ENCODE measurements around the gene NUP93.

NUP93 gene

DNA sequence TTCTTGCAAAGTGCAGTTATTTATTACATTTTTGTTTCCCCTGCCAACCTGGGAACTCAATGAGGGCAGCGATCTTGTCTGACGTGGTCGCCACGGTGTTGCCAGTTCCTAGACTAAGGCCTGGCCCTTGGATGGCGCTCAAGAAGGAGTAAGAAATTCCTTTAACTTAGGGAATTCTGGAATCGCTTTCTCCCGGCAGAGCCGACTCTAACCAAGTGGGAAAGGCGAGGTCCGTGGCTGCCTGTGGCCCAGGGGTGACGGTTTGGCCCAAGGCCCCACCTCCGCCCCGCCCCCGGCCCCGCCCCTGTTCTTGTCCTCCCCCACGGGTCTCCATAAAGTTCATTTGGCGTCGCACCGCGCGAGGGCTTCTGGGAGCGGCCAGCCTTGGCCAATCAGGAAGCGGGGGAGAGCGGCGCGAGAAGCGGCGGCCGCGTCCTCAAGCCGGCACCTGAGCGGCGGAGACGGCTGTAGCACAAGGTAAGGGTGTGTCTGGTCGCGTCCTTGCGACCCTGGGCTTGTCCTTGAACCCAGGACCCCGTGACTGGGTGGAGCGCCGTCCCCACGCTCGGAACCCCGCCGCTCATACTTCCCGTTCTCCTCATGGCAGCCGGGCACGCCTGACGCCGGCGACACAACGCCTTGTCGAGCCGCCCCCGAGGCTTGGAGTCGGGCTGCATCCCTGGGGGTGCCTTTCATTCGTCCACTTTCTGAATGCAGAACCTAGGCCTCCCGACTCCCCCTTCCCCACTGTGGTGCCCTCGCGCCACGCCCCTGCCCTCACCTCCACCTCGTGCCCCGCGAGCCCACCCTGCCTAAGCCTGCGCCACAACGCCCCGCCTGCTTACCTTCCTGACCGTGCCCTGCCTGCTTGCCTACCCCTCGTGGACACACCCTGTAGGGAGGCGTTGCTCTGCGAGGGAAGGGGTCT, at the start of gene NUP93:
TSS of gene NUP93 (plus strand) at position 395 of the 928 bp plus-strand sequence. CDS start 18,119 bp downstream, outside the sequence.
- in situ Hi-C loops (cut with HindIII; ENCODE audit: low pct_unique_long_range_greater_than_20kb, low sequenced_read_pairs) = no loop called here
- TF ChIP-seq JUND (IDR thresholded peaks at IDR 0.05; ENCODE audit: low read depth) = no peak
- DNase-seq (ENCODE audit: low read depth in 1 of 2, low spot score in 1 of 2) = peak; percentile 78 to 94

DNA sequence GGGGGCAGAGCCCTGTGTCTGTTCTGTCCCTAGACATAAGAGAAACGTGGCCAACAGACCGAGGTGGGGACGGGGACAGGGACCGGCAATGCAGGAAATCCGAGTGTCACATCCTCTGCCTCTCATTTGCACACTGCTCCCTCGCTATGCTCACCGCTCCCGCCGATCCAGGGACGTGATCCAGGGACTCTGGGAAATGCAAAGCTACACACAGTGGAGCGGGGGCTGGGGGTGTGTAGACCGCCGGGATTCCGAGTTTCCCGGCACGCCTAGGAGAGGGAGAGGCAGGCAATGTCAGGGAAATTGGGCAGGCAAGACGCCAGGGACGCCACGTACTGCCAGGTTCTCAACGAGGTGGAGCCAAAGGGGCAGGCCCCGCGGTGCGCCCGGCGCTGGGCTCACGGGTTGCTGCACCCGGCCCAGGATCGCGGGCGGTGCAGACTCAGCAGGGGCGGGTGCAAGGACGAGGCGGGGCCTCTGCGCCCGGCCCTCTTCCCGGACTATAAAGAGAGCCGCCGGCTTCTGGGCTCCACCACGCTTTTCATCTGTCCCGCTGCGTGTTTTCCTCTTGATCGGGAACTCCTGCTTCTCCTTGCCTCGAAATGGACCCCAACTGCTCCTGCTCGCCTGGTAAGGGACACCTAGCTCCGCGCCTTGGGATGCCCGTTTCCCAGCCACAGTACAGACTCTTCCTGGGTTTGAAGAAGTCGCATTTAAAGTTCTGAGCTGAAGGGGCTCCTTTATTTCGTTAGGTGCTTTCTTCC, 47.8 kb upstream of the NUP93 start, which contains the start of gene MT1X:
TSS of gene MT1X (plus strand) at position 532 of the 764 bp plus-strand sequence. CDS start at position 603, 71 bp downstream.
- in situ Hi-C loops (cut with HindIII; ENCODE audit: low pct_unique_long_range_greater_than_20kb, low sequenced_read_pairs) = no loop called here
- no peak for TF ChIP-seq JUND (IDR thresholded peaks at IDR 0.05; ENCODE audit: low read depth)

DNA sequence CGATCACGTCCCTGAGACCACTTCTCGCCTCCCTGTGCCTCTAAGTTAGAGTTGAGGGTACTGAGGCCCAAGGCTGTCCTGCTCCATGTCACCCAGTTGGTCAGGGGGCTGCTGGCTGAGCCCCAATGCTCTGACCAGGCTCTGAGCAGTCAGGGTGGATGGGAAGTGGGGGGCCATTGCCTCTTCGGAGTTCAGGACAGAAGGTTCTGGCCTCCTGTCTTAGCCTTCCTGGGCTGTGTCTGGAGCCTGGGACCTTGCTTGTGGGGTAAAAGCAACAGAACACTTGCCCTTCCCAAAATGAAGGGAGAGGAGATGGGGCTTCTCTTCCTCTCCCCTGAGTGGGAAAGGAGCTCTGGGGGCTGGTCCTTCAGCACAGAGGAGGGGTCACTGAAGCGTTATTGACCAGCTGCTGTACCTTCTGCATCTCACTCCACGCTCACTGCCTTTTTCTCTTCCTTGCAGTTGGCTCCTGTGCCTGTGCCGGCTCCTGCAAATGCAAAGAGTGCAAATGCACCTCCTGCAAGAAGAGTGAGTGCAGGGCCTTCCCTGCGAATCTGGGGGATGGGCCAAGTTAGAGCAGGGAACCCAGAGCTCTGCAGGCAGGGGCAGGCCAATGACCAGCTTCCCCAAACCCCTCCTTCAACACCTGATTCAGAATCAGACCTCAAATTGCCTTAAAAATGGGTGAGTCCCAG, 47.1 kb upstream of the NUP93 start:
- in situ Hi-C loops (cut with HindIII; ENCODE audit: low pct_unique_long_range_greater_than_20kb, low sequenced_read_pairs) = no loop called here
- TF ChIP-seq JUND (IDR thresholded peaks at IDR 0.05; ENCODE audit: low read depth) = no peak
- no peak for DNase-seq (ENCODE audit: low read depth in 1 of 2, low spot score in 1 of 2)

More for the DNA sequence above, 47.8 kb upstream of the NUP93 start, which contains the start of gene MT1X:
- DNase-seq (ENCODE audit: low read depth in 1 of 2, low spot score in 1 of 2) = peak; percentile 60 to 93

DNA sequence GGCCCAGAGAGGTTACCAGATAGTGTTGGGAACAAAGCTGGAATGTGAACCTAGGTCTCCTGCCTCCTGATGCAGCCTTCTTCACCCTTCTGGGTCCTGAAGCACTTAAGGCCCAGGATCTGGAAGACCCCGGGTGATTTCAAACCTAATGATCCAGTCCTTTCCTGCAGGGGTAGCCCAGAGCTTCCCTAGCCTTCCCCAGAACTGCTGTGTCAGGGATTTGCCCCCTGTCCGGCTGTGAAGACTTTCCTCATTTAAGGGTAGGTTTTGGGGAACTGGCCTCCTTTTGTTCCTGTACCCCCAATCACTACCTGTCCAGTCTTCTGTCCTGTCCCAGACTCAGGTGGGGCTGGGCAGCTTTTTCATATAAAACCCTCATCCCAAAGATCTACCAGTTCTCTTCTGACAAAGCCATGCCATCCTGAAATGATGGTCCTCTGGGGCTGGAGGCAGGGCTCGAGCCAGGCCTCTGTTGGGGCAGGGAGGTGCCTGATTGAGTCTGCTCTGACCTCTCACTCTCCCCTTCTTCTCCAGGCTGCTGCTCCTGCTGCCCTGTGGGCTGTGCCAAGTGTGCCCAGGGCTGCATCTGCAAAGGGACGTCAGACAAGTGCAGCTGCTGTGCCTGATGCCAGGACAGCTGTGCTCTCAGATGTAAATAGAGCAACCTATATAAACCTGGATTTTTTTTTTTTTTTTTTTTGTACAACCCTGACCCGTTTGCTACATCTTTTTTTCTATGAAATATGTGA, 46.3 kb upstream of the NUP93 start:
- no peak for TF ChIP-seq JUND (IDR thresholded peaks at IDR 0.05; ENCODE audit: low read depth)
- in situ Hi-C loops (cut with HindIII; ENCODE audit: low pct_unique_long_range_greater_than_20kb, low sequenced_read_pairs) = no loop called here
- no peak for DNase-seq (ENCODE audit: low read depth in 1 of 2, low spot score in 1 of 2)

DNA sequence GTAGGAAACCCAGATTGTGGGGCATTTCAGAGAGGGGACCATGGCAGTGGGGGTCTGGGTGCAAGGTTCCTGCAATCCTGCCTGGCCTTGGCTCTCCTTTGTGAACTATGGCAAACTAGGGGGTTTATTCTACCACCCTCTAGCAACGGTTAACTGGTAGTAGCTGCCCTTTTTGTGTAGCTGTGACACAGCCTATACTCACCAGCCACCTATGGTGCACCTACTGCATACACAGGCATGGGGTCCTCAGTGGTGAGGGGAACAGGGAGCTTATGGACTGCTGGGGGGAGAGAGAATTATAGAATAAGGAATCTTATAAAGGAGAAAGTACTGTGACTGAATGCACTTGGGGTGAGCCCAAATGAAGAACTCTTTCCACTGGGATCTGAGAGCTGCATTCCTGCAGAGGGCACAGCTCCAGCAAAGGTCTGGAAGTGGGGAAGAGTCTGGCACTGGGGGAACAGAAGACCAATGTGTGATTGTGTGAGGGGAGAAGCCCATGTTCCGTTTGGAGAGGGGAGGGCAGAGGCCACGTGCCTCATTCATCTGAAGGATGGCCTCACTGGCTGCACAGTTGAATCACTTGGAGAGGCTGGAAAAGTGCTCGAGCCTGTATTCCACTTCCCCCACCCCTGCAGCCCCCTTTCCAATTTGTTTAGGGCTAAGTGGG, 45.5 kb upstream of the NUP93 start:
- DNase-seq (ENCODE audit: low read depth in 1 of 2, low spot score in 1 of 2) = no peak
- in situ Hi-C loops (cut with HindIII; ENCODE audit: low pct_unique_long_range_greater_than_20kb, low sequenced_read_pairs) = no loop called here
- no peak for TF ChIP-seq JUND (IDR thresholded peaks at IDR 0.05; ENCODE audit: low read depth)

DNA sequence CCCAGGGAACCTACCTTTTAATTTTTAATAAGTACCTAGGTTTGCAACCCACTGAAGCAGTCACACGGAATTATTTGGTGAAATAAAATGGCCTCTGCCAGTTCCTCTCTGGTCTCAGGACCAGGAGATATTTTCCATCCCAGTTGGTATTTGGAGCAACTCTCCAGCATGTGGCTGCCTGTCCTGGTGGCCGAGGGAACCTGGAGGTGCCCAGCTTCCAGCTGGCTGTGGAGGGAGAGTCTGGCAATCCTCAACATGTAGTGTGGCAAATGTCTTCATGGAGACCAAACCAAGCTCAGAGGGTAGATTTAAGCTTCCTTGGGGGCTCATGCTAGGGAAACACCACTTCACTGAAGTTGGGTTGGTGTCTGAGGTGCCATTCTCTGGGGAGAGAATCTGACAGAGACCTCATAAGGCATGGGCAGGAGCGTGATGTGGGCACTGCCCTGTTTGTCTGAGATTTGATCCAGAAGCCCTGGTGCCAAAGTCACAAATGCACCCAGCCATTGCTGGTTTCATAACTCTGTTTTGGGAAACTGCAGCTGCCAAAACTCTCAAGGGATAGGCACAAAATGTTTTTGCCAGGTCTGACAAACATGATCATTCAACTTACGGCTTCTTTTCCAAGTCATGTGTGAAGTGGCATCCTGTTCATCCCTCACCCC, 44.9 kb upstream of the NUP93 start:
- DNase-seq (ENCODE audit: low read depth in 1 of 2, low spot score in 1 of 2) = no peak
- TF ChIP-seq JUND (IDR thresholded peaks at IDR 0.05; ENCODE audit: low read depth) = no peak
- in situ Hi-C loops (cut with HindIII; ENCODE audit: low pct_unique_long_range_greater_than_20kb, low sequenced_read_pairs) = no loop called here

DNA sequence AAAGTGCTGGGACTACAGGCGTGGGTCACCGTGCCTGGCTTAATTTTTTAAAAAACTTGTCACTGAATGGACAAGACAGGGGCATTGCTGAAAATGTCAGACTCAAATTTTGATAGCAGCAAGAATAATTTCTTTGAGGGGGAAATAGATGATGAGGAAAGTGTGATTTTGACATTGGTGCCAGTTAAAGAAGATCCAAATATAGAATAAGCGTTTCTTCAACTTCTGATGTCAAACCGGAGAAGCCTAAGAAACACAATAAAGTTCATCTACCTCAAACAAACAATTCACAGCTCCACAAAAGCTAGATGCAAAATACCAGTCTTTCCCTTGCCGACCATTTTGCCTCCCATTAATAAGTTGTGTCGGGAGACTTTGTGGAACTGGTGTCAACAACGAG, 43.2 kb upstream of the NUP93 start:
- TF ChIP-seq JUND (IDR thresholded peaks at IDR 0.05; ENCODE audit: low read depth) = no peak
- in situ Hi-C loops (cut with HindIII; ENCODE audit: low pct_unique_long_range_greater_than_20kb, low sequenced_read_pairs) = no loop called here
- no peak for DNase-seq (ENCODE audit: low read depth in 1 of 2, low spot score in 1 of 2)

DNA sequence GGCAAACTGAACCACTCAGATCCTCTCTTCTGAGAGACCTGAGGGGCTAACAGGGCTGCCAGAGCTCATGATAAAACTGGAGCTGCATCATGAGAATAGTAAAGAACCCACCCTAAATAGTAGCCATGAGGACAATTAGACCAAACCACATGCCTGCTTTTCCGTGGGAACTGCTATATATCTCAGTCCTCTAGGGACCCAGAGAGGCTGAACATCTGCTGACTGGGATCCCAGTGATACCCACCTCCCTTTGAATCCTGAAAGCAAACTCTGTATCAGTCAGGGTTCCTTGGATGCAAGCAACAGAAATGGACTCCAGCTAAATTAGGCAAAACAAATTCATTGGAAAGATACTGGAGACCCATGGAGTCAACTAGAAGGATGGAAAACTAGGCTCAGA, 41.2 kb upstream of the NUP93 start:
- in situ Hi-C loops (cut with HindIII; ENCODE audit: low pct_unique_long_range_greater_than_20kb, low sequenced_read_pairs) = no loop called here
- DNase-seq (ENCODE audit: low read depth in 1 of 2, low spot score in 1 of 2) = no peak
- TF ChIP-seq JUND (IDR thresholded peaks at IDR 0.05; ENCODE audit: low read depth) = no peak

DNA sequence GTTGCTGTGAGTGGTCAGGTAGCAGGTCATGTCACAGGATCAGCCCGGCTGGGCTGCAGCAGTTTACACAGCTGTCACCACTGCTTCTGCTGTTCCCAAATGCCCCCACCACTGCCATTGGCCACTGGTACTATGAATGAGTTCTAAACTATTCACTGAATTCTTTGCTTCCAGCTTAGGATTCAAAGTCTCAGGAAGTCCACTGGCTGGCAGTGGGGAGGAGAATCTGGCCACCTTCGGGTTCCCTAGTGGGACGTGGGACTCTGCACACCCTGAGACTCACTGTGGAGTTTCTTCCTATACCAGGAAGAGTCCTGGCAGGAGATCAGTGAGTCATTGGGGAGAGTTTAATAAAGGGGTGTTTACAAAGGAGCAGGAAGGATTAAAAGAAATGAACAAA, 40.8 kb upstream of the NUP93 start:
- no peak for DNase-seq (ENCODE audit: low read depth in 1 of 2, low spot score in 1 of 2)
- in situ Hi-C loops (cut with HindIII; ENCODE audit: low pct_unique_long_range_greater_than_20kb, low sequenced_read_pairs) = no loop called here
- TF ChIP-seq JUND (IDR thresholded peaks at IDR 0.05; ENCODE audit: low read depth) = no peak

DNA sequence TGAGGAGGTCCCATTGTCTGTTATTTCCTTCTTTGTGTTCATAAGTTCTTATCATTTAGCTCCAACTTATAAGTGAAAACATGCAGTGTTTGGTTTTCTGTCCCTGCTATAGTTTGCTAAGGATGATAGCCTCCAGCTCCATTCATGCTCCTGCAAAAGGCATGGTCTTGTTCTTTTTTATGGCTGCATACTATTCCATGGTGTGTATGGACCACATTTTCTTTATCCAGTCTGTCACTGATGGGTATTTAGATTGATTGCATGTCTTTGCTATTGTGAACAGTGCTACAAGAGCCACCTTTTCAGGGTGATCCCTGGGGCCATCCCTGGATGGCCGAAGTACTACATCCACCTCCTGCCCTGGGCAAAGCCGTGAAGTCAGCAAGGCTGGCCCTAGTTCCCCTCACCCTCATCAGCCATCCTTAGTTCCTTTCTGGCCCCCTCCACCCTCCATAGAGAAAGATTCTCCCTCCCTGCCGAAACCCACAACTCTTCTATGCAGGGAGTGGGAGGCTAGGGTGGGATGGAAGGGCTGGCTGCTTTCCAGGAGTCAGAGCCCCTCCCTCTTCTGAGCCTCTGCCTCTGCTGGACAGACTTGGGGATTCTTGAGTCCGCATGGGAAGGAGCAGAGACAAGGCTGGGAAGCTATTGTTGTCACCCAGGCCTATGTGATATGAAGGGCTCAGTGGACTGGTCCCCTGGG, 39.4 kb upstream of the NUP93 start:
- DNase-seq (ENCODE audit: low read depth in 1 of 2, low spot score in 1 of 2) = no peak
- no peak for TF ChIP-seq JUND (IDR thresholded peaks at IDR 0.05; ENCODE audit: low read depth)
- in situ Hi-C loops (cut with HindIII; ENCODE audit: low pct_unique_long_range_greater_than_20kb, low sequenced_read_pairs) = no loop called here
